GM18909 (cell line): ENCODE data around the gene ZNF792.
"Not testable (repeated sequence)": the region's sequence is repeated elsewhere in the genome, so short reads cannot be mapped to it uniquely, and the experiment has no call there.

ENCODE experiments used
- ATAC-seq: cut with Tn5 transposase; IDR thresholded peaks from one replicate; pipeline ENCODE4 v1.9.1; 2021; ENCODE audit warnings: mild to moderate bottlenecking; ENCODE audit not compliant: unreplicated experiment, poor library complexity

Gene ZNF792

DNA sequence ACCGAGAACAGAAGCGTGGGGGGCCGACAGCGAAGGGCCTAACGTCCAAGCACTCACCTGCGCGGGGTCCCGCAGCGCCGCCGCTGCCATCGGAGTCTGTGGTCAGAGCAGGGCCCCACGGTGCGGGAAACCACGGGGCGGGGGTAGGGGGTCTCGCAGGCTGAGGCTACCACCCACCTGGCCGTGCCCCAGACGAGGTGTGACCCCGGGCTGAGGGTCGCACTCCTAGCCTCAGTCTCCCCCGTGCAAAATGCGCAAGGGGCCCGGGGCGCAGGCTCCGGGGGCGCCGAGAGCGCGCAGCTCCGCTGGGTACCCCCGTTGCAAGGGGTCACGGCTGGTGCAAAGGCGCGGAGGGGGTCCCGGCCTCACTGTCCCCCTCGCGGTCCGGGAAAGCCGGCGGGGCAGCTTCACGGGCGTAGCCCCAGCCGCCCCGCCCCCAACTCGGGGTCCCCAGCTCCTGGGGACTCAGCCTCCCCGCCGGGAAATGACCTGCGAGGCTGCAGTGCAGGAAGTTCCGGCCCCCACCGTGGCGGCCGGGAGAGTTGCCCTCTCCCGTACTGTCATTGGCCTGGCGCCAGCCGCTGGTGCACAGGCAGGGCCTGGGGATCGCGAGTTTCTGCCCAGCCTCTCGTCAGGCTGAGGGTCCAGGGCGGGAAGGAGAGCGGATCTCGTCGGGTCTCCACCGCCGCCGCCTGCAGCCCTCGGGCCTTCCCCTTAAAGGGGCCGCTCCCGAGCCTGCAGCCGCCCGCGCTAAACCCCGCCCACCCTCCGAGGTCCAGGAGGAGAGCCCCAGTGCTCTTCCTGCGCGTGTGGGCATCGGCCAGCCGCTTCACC, at the start of gene ZNF792:
Gene ZNF792, minus strand, starts transcription at position 657 of the 834 bp plus-strand sequence. Its CDS starts 567 bp downstream, at position 90.
- peak; percentile 71 for ATAC-seq

DNA sequence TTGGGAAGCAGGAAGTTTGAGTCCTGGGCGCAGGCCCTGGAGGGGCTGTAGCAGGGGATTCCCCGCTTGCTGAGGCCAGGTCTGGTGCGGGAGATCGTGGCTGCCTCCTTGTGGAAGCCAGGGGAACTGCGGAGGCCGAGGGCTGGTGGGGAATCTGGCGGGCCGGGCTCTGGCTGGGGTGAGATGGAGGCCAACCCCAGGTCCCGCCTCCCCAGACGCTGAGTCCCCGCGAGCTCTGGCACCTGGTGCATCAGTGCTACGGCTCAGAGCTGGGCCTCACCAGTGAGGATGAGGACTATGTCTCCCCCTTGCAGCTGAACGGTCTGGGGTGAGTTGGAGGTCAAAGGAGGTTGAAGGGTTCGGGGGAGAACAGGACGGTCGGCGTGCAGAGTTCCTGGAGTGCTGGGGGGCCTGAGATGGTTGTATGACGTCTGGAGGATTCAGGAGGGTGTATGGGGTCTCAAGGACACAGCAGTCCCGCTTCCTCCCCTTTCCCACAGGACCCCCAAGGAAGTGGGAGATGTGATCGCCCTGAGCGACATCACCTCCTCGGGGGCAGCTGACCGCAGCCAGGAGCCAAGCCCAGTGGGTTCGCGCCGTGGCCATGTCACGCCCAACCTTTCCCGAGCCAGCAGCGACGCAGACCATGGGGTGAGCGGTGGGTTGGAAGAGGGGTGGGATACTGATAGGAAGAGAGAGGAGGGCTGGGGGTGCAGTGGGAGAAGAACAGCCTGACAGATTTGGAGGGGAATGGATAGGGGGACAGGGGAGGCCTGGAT, 49.2 kb upstream of the ZNF792 start:
- no peak for ATAC-seq

DNA sequence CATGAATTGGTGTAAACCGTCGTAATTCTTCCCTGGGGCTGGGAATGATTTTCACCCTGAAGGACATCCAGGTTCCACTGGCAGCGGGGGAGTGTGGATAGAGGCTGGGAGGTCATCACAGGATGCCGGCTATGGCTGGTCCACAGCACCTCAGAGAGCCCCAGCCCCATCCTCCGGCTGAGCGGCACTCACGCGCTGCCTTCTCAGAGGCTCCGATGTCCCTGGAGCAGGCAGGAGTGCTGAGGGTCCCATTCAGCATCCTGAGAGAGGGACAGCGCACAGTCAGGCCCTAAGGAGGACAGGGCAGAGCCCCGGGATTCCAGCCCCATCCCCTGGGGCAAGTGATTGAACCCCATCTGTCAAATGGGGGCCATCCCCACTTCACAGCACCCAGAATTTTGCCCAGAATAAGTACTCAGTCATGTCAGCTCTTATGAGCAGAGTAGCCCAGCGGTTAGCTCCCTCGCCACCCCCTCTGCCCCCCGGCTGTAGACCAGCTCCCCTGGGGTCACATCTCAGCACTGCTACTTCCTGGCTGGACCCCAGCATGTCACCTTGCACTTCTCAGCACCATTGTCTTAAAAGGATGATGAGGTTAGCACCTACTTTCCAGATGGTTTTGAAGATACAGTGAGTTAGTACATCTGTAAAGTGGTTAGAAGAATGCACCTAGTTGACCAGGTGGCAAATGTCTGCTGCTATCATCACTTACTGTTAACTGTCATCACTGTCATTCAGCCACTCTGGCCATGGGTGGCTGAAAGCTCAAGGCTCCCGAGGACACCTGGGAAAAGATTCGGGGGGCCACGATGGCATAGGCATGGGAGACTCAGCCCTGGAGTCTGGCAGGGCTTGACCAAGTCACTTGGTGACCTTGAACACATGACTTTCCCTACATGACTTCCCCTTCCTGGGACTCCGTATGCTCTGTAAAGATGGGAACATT, 48.0 kb upstream of the ZNF792 start:
- ATAC-seq = no peak

DNA sequence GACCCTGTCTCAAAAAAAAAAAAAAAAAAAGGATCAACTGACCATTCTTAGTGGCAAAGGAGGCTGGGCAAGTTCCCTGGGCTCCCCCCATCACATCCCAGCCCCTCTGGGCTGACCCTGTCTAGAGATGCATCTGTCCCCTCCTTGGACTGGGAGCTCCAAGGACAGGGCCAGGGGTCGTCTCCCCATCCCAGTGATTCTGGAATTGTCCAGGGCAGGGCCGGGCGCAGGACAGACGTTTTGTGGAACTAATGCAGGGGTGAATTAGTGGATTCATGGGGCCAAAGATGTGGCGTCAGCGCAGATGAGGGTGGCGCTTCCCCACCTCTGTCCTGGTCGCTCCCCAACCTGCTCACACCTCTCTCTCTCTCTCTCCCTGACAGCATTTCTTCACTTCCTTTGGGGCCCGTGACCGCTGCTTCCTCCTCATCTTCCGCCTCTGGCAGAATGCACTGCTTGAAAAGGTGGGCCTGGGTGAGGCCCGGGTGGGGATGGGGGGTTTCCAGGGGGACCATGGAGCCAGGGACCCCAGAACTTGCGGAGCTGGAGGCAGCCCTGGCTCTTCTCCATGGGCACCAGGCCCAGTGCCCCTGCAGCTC, 47.2 kb upstream of the ZNF792 start:
- ATAC-seq = no peak

DNA sequence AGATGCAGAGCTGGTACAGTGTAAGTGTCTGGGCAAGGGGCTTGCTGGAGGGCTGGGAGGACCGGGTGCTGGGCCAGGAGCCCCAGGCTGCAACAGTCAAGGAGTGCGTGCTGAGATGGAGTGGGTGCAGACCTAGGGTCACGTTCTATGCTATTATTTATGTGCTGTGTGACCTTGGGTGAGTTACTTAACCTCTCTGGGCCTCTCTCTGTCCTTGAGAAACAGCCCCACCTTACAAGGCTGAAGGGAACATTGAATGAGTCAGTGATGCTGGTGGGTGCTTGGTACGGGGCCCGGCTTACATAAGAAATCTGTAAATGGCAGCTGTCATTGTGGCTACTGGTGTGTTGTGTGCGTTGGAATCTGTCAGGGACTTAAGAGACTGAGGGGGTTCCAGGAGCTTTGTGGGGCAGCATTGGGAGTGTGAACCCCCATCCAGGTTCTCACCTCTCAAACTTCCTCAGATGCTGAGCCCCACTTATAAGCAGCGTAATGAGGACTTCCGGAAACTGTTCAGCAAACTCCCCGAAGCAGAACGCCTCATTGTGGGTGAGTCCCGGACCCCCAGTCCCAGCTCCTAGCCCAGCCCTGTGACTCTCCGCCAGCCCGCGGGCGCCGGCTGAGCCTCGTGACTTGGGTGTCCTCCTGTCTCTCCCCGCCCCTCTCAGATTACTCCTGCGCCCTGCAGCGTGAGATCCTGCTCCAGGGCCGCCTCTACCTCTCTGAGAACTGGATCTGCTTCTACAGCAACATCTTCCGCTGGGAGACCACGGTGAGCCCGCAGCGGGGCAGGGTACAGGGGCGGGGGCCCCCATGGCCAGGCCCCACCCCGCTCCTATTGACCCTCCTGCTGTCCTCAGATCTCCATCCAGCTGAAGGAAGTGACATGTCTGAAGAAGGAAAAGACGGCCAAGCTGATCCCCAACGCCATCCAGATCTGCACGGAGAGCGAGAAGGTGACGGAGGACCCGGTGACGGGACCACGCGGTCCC, 45.7 kb upstream of the ZNF792 start:
- no peak for ATAC-seq

DNA sequence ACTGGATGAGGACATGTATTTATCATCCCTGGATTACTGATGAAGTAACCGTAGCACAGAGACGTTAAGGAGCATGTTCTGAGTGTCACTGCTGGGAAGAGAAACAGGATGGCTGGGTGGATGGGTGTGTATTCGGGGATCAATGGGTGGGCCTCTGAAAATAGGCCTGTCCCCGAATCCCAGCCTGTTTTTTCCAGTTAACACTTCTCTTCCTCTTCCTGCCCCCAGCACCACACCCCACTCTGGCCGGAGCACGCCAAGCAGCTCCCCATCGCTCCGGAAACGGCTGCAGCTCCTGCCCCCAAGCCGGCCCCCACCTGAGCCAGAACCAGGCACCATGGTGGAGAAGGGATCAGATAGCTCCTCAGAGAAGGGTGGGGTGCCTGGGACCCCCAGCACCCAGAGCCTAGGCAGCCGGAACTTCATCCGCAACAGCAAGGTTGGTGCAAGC, 44.9 kb upstream of the ZNF792 start:
- no peak for ATAC-seq

DNA sequence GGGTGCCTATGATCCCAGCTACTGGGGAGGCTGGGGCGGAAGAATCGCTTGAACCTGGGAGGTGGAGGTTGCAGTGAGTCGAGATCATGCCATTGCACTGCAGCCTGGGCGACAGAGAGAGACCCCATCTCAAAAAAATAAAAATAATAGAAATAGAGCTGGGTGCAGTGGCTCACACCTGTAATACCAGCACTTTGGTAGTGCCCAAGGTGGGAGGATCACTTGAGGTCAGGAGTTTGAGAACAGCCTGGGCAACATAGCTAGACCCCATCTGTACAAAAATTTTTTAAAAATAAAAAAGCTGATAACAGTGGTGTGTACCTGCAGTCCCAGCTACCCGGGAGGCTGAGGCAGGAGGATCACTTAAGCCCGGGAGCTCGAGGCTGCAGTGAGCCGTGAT, 43.4 kb upstream of the ZNF792 start:
- ATAC-seq = not testable (repeated sequence)

DNA sequence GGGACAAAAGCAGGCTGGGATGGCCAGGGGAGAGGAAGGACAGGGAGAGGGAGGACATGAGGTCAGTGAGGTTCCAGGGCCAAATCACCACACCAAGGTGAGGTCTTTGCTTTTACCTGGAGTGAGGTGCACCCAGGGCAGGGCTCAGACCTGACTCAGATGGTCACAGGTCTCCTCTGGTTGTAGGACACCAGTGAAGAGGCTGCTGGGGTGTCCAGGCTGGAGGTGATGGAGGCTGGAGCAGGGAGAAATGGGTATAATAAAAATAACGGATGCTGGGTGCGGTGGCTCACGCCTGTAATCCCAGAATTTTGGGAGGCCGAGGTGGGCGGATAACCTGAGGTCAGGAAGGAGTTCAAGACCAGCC, 43.0 kb upstream of the ZNF792 start:
- ATAC-seq = no peak

DNA sequence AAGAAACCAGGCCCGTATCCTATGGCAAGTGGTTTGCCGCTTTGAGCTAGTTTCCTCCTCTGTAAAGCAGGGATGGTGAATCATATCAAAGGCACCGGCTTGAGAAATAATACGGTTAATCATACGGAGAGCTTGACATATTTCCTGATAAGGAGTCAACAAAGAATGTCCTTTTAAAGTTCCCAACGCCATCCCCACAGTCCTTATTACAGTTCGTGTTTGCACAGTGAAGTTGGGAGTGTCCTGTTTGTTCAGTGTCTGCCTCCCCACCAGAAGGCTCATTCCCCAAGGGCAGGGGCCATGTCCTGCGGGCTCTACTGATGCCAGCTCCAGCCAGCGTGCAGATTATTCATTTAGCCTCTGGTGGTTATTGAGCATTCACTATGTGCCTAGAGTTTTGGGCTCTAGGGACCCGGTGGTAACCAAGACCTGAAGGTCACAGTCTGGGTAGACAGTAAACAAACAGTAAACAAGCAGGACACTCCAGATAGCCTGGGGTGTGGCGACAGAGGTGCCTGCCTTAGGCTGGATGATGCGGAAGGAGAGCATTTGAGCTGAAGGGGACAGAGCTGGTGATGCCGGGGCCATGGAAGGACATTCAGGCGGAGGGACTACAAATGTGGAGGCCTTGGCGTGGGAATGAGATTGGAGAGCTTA, 42.4 kb upstream of the ZNF792 start:
- no peak for ATAC-seq

DNA sequence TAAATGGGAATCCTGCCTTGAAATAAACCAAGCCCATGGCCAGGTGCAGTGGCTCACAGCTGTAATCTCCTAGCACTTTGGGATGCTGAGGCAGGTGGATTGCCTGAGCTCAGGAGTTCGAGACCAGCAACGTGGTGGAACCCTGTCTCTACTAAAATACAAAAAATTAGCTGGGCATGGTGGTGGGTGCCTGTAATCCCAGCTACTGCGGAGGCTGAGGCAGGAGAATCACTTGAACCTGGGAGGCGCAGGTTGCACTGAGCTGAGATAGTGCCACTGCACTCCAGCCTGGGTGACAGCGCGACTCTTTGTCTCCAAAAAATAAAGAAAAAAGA, 41.9 kb upstream of the ZNF792 start:
- ATAC-seq = not testable (repeated sequence)

DNA sequence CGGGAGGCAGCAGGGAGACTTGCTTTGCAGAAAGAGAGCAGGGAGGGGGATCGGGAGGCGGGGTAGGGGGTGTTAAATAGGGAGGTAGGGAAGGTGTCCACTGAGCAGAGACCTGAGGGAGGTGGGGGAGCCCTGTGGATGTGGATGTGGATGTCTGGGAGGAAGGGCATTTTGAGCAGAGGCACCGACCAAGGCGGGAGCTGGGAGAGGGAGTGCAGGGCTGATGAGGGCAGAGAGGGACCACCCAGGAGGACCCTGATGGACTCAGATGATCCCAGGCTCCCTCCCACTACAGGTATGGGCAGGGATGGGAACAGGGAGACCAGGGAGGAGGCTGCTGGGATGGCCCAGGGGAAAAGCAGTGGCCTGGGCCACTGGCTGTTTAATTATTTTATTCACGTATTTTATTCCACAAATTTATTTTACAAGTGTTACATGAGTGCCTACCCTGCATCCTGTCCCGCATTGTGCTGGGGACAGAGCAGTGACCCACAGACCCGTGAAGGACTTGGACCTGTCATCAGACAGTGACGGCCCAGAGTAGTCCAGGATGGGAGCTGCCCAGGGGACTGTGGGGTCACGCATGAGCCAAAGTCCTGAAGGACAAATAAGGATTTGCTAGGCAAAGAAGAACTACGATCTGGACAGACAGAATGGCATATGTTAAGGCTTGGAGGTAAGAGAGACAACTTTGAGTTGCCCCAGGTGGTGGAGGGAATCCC, 41.4 kb upstream of the ZNF792 start:
- ATAC-seq = no peak

DNA sequence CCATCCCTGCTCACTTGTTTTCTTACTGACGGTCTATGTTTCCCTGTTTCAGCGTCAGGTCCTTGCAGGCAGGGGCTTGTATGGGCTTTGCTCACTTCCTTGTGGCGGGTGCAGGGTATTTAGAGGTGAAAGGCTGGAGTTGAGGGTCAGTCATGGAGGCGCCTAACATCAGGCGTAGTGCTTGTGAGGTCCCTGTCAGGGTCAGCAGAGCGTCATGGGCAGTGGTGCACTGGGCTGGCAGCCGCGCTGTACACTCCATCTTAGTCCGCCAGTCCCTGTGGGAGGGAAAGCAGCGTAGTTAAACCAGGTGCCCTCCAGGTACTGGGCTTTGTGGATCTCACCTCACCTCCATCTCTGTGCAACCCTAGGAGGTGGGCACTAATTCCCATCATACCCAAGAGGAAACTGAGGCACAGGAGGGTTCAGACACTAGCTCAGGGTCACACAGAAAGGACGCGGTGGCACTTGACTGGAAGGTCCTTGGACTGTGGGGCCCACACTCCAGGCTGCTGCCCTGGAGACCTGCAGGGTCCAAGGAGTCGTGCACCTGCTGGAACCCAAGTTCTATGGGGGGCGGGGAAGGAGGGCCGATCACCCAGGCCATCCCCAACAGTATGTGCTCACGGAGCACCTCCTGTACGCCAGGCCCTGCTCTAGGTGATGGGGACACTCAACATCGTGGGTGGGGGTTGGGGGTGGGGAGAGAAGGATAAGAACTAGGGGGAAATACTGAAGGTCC, 40.7 kb upstream of the ZNF792 start:
- ATAC-seq = no peak

DNA sequence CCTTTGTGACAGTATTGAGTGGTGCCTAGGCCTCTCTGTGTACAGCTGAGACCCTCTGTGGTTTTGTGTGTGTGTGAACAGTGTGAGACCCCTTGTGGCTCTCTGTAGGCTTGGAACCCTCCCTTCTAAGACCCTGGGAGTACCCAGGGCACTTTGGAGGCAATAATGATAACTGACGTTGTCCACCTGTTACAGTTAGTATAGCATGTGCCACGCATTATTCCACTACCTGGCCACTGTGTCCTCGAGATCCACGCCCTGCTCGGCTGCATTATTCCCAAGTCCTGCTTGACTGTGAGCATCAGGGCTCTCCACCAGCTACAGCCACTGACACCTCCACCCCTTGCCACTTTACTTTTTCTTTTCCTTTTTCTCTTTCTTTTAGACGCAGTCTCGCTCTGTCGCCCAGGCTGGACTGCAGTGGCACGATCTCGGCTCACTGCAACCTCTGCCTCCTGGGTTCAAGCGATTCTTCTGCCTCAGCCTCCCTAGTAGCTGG, 38.1 kb upstream of the ZNF792 start:
- ATAC-seq = no peak

DNA sequence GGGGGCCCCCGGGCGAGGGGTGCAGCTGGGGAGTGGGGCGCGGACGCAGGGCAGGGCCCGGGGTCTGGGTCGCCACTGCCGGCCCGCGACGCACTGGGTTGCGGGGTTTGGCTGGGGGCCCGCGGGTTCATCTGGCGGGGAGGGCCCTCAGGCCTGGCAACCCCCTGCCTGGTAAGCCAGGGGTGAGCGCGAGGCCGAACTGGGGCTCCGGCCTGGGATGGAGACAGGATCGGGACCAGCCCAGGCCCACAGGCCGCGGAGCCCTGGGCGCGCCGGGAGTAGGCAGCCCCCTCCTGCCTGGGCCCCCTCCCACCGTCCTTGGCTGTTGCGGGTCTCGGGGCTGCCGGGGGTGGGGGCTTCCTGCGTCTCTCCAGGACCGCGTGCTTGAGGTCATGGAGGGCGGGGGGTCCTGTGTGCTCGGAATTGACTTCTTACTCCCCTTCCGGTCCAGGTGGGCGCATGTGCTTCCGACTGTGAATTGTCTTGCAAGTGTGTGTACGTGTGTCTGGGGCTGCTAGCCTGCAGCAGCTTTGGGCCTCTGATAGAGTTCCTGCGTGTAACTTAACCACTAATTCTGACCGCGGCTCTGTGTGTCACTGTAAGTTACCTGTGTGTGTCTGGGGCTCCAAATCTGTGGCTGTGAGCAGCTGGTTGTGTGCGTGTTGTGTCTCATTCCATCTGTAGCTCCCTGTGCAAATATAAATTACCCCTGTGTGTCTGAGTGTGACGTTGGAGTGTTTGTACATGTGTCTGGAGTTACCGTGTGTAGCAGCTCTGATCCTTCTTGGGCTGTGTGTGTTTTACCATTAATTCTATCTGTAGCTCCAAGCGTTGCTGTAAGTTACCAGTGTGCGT, 36.8 kb upstream of the ZNF792 start:
- no peak for ATAC-seq

DNA sequence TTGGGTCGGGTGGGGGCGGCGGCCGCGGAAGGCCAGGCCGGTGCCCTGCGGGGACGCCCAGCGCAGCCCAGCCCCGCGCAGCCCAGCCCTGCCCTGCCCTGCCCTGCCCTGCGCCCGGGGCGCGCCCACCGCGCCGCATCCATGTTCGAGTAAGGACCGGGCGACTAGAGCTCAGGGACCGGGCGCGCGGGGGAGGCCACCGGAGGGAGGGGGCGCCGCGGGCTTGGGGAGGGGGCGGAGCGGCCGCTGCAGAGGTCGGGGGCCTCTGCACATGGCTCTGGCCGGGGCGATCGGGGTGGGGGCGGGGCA, 36.3 kb upstream of the ZNF792 start:
- no peak for ATAC-seq
